ENCODE measurements around the gene HCST.

Gene HCST

GRCh38 chr19:35937345-35938281 is 35.3 kb downstream of the HCST start:
- no peaks in the 10 kb centered on the region for H3K36me3 ChIP-seq (ENCODE audit: insufficient read depth)
- H3K4me3 ChIP-seq (IDR thresholded peaks at IDR 0.05; ENCODE audit: insufficient read depth, low read depth, low read length): no peak overlapping the region
- H3K79me2 ChIP-seq (ENCODE audit: insufficient read depth, low read depth): no peaks in the 10 kb centered on the region
- H3K27me3 ChIP-seq (ENCODE audit: insufficient read depth, low read depth): no peaks in the 10 kb centered on the region; the same call in 1 of the 2 replicates
- TF ChIP-seq CTCF (conservative IDR thresholded peaks at IDR 0.05; ENCODE audit: low read depth, low read length): no peak
- no peak overlapping the region for H3K9ac ChIP-seq
- H4K20me1 ChIP-seq (ENCODE audit: insufficient read depth): no peaks in the 10 kb centered on the region
- no peak overlapping the region for H3K27ac ChIP-seq
- H2AFZ ChIP-seq (ENCODE audit: low read depth): peak overlapping the region; percentile 83; the same call in 1 of the 2 replicates
- peak overlapping the region; percentile 100 for H3K4me2 ChIP-seq
- peaks cover 20% of the 10 kb centered on the region for H3K4me1 ChIP-seq (ENCODE audit: low read depth, poor library complexity, severe bottlenecking)

- no peak overlapping the region for H3K9ac ChIP-seq
- no peaks in the 10 kb centered on the region for H4K20me1 ChIP-seq (ENCODE audit: insufficient read depth)
- peaks cover 20% of the 10 kb centered on the region for H3K4me1 ChIP-seq (ENCODE audit: low read depth, poor library complexity, severe bottlenecking)
- H3K79me2 ChIP-seq (ENCODE audit: insufficient read depth, low read depth): no peaks in the 10 kb centered on the region
- no peaks in the 10 kb centered on the region for H3K36me3 ChIP-seq (ENCODE audit: insufficient read depth)
- no peaks in the 10 kb centered on the region; the same call in 1 of the 2 replicates for H3K27me3 ChIP-seq (ENCODE audit: insufficient read depth, low read depth)
- no peak for TF ChIP-seq CTCF (conservative IDR thresholded peaks at IDR 0.05; ENCODE audit: low read depth, low read length)
- H3K4me3 ChIP-seq (IDR thresholded peaks at IDR 0.05; ENCODE audit: insufficient read depth, low read depth, low read length): no peak overlapping the region
- peak overlapping the region; percentile 100; the same call in 1 of the 2 replicates for H3K4me2 ChIP-seq
- no peak overlapping the region for H3K27ac ChIP-seq
- H2AFZ ChIP-seq (ENCODE audit: low read depth): no peak overlapping the region
Observed at GRCh38 chr19:35938282-35939224, 36.2 kb downstream of the HCST start.

- Histone ChIP-seq H3K36me3 (ENCODE audit: insufficient read depth) (no peaks in the 10 kb centered on the region), H3K9ac (no peak overlapping the region), H3K4me1 (ENCODE audit: low read depth, poor library complexity, severe bottlenecking) (peaks cover 20% of the 10 kb centered on the region), H3K27ac (no peak overlapping the region), H4K20me1 (ENCODE audit: insufficient read depth) (no peaks in the 10 kb centered on the region), H3K79me2 (ENCODE audit: insufficient read depth, low read depth) (no peaks in the 10 kb centered on the region), H3K27me3 (ENCODE audit: insufficient read depth, low read depth) (no peaks in the 10 kb centered on the region; the same call in 1 of the 2 replicates), H2AFZ (ENCODE audit: low read depth) (no peak overlapping the region), H3K4me3 (IDR thresholded peaks at IDR 0.05; ENCODE audit: insufficient read depth, low read depth, low read length) (no peak overlapping the region), H3K4me2 (no peak overlapping the region)
- TF ChIP-seq CTCF (conservative IDR thresholded peaks at IDR 0.05; ENCODE audit: low read depth, low read length): no peak
Observed at GRCh38 chr19:35939307-35940077, 37.2 kb downstream of the HCST start.

All from KMS-11 (cell line).